SJCRH30 (cell line): Measurements from ENCODE around the gene PKP3. TPM values are rescaled to one million over a fixed set of nuclear protein-coding genes. Genes with fewer than 3 reads are reported as not detected.
"Not testable (repeated sequence)": the region's sequence is repeated elsewhere in the genome, so short reads cannot be mapped to it uniquely, and the experiment has no call there.

Experiments
- DNase-seq, 2 experiments: peaks; one replicate each; pipeline ENCODE4 v3.0.0-alpha.2; 2015 to 2020
- H3K27ac ChIP-seq: fragments of 250-450 bp; sonication (Bioruptor Pico); 2 replicates; pipeline ENCODE4 v1.5.1; 2020; ENCODE audit warnings: mild to moderate bottlenecking, moderate library complexity
- H3K27me3 ChIP-seq: fragments of 250-450 bp; sonication (Bioruptor Pico); 2 replicates; pipeline ENCODE4 v1.5.1; 2020; ENCODE audit warnings: mild to moderate bottlenecking, moderate library complexity
- H3K36me3 ChIP-seq: fragments of 250-450 bp; sonication (Bioruptor Pico); 2 replicates; pipeline ENCODE4 v1.5.1; 2020; ENCODE audit warnings: mild to moderate bottlenecking, moderate library complexity
- H3K4me1 ChIP-seq: fragments of 250-450 bp; sonication (Bioruptor Pico); 2 replicates; pipeline ENCODE4 v1.5.1; 2020; ENCODE audit warnings: mild to moderate bottlenecking, moderate library complexity
- H3K4me3 ChIP-seq: fragments of 250-450 bp; sonication (Bioruptor Pico); 2 replicates; pipeline ENCODE4 v1.5.1; 2020; ENCODE audit warnings: mild to moderate bottlenecking, moderate library complexity
- H3K9me3 ChIP-seq: fragments of 250-450 bp; sonication (Bioruptor Pico); replicated peaks from 2 replicates; pipeline ENCODE4 v1.5.1; 2020; ENCODE audit warnings: mild to moderate bottlenecking, moderate library complexity
- total RNA-seq: library from RNA; depleted of rRNA; stranded (reverse); fragments of >200 nt; shearing (Covaris generic); gene quantifications from 2 replicates; pipeline ENCODE4 v1.2.3, GENCODE V29; 2014

PKP3 gene
- total RNA-seq, 1 experiment from 2014 or later: not detected

GRCh38 chr11:416051-416756 is 22.2 kb downstream of the PKP3 start:
- Histone ChIP-seq H3K27me3 (no peaks in the 10 kb centered on the region), H3K4me3 (no peak overlapping the region), H3K36me3 (no peaks in the 10 kb centered on the region), H3K9me3 (no peaks in the 10 kb centered on the region), H3K27ac (no peak overlapping the region), H3K4me1 (no peaks in the 10 kb centered on the region)
- no peak for DNase-seq

- H3K27me3 ChIP-seq: no peaks in the 10 kb centered on the region
- H3K36me3 ChIP-seq: no peaks in the 10 kb centered on the region
- DNase-seq: no peak
- H3K4me1 ChIP-seq: no peaks in the 10 kb centered on the region
- H3K9me3 ChIP-seq: no peaks in the 10 kb centered on the region
- H3K4me3 ChIP-seq: no peak overlapping the region
- no peak overlapping the region for H3K27ac ChIP-seq
These were observed 23.0 kb downstream of the PKP3 start for GRCh38 chr11:416757-417621.

- Histone ChIP-seq H3K4me1 (no peaks in the 10 kb centered on the region), H3K27ac (no peak overlapping the region), H3K9me3 (no peaks in the 10 kb centered on the region), H3K27me3 (no peaks in the 10 kb centered on the region), H3K4me3 (no peak overlapping the region), H3K36me3 (no peaks in the 10 kb centered on the region)
- no peak for DNase-seq
These were observed 23.8 kb downstream of the PKP3 start for GRCh38 chr11:417652-418342.

- Histone ChIP-seq H3K9me3 (no peaks in the 10 kb centered on the region), H3K27ac (no peak overlapping the region), H3K4me3 (no peak overlapping the region), H3K4me1 (no peaks in the 10 kb centered on the region), H3K27me3 (no peaks in the 10 kb centered on the region), H3K36me3 (no peaks in the 10 kb centered on the region)
- no peak for DNase-seq
These were observed 24.6 kb downstream of the PKP3 start for GRCh38 chr11:418343-419247.

DNA sequence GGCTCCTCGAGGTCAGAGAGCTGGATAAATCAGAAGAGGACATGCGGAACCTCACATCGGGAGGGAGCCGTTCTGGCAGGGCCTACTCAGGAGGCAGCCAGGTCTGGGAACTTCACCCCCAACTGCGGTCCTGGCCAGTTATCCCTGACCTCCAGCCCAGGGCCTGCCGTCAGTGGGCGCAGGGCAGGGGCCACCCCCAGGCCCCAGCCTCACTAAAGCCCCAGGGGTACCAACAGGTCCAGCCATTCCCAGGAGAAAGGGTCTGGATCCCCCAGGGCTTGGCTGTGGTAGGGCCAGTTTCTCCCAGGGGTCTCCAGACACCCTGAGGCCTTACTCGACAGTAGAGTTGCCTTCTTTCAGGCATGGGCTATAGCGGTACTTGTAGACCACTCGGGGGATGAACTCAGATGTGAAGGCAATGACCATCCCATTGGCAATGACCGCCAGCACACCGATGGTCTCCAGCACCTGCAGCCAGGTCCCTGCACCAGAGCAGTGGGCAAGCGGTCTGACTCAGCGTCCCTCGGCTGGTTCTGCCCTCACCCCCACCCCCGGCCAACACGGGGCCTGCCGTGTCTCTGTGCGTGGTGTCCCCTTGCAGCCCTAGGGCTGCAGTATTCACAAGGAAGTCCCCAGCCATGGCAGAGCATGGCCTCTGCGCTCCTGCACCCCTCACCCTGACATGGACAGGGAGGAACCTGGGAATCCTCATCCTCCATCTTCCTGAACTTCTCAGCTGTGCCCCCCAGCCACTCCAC is 25.4 kb downstream of the PKP3 start:
- Histone ChIP-seq H3K4me3 (no peak overlapping the region), H3K4me1 (no peaks in the 10 kb centered on the region), H3K27me3 (no peaks in the 10 kb centered on the region), H3K27ac (no peak overlapping the region), H3K9me3 (no peaks in the 10 kb centered on the region), H3K36me3 (no peaks in the 10 kb centered on the region)
- DNase-seq: no peak

- Histone ChIP-seq H3K9me3 (no peaks in the 10 kb centered on the region), H3K36me3 (no peaks in the 10 kb centered on the region), H3K27ac (no peak overlapping the region), H3K27me3 (no peaks in the 10 kb centered on the region), H3K4me1 (no peaks in the 10 kb centered on the region), H3K4me3 (no peak overlapping the region)
- DNase-seq: no peak
These were observed 26.3 kb downstream of the PKP3 start for GRCh38 chr11:420054-420910.

GRCh38 chr11:420911-421321 is 26.9 kb downstream of the PKP3 start:
- DNase-seq: no peak
- H3K9me3 ChIP-seq: no peaks in the 10 kb centered on the region
- H3K4me1 ChIP-seq: no peaks in the 10 kb centered on the region
- H3K36me3 ChIP-seq: no peaks in the 10 kb centered on the region
- H3K4me3 ChIP-seq: no peak overlapping the region
- H3K27ac ChIP-seq: no peak overlapping the region
- H3K27me3 ChIP-seq: no peaks in the 10 kb centered on the region

DNA sequence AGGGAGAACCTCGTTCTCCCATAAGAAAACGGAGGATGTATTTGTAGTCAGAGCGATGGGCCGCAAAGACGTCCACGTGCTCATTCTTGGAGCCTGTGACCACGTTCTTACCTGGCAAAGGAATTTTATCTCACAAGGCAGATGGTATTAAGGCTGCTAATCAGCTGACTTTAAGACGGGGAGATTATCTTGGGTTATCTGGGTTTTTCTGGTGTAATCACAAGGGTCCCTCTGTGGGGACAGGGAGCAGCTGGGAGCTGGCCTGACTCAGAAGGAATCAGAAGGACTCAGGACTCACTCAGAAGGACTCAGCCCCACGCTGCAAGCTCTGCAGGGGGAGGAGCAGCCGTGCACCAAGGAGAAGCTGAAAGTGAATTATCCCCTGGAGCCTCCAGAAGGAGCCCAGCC is 28.2 kb downstream of the PKP3 start:
- Histone ChIP-seq H3K27me3 (no peaks in the 10 kb centered on the region), H3K4me1 (no peaks in the 10 kb centered on the region), H3K9me3 (no peaks in the 10 kb centered on the region), H3K36me3 (no peaks in the 10 kb centered on the region), H3K4me3 (no peak overlapping the region), H3K27ac (no peak overlapping the region)
- DNase-seq: no peak

- Histone ChIP-seq H3K27ac (no peak overlapping the region), H3K4me1 (no peaks in the 10 kb centered on the region), H3K36me3 (no peaks in the 10 kb centered on the region), H3K9me3 (no peaks in the 10 kb centered on the region), H3K4me3 (no peak overlapping the region), H3K27me3 (no peaks in the 10 kb centered on the region)
- no peak for DNase-seq
These were observed 30.2 kb downstream of the PKP3 start for GRCh38 chr11:424232-424631.

DNA sequence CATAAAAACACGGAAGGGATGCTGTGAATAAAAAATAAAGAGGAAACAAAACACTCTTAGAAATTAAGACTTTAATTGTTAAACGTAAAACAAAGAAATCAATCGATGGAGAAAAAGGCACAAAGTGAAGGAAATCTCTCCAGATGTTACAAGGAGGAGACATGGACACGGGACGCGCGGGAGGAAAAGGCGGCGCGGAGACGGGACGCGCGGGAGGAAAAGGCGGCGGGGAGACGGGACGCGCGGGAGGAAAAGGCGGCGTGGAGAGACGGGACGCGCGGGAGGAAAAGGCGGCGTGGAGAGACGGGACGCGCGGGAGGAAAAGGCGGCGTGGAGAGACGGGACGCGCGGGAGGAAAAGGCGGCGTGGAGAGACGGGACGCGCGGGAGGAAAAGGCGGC is 30.8 kb downstream of the PKP3 start:
- not testable (repeated sequence) for H3K27me3 ChIP-seq, H3K36me3 ChIP-seq, H3K27ac ChIP-seq, DNase-seq, H3K4me1 ChIP-seq, H3K9me3 ChIP-seq, H3K4me3 ChIP-seq

GRCh38 chr11:425301-425700 is 31.3 kb downstream of the PKP3 start:
- no peak overlapping the region for H3K4me3 ChIP-seq
- H3K27me3 ChIP-seq: no peaks in the 10 kb centered on the region
- H3K36me3 ChIP-seq: no peaks in the 10 kb centered on the region
- H3K9me3 ChIP-seq: no peaks in the 10 kb centered on the region
- no peak for DNase-seq
- H3K27ac ChIP-seq: no peak overlapping the region
- no peaks in the 10 kb centered on the region for H3K4me1 ChIP-seq

- no peak for DNase-seq
- no peaks in the 10 kb centered on the region for H3K4me1 ChIP-seq
- H3K36me3 ChIP-seq: no peaks in the 10 kb centered on the region
- no peak overlapping the region for H3K4me3 ChIP-seq
- no peaks in the 10 kb centered on the region for H3K27me3 ChIP-seq
- no peak overlapping the region for H3K27ac ChIP-seq
- no peaks in the 10 kb centered on the region for H3K9me3 ChIP-seq
These were observed 32.8 kb downstream of the PKP3 start for GRCh38 chr11:426851-427250.

GRCh38 chr11:428295-428694 is 34.3 kb downstream of the PKP3 start:
- Histone ChIP-seq H3K4me1 (no peaks in the 10 kb centered on the region), H3K9me3 (no peaks in the 10 kb centered on the region), H3K27ac (no peak overlapping the region), H3K27me3 (no peaks in the 10 kb centered on the region), H3K4me3 (no peak overlapping the region), H3K36me3 (no peaks in the 10 kb centered on the region)
- DNase-seq: no peak
